GM19324 (cell line): ENCODE measurements around the gene SENP8.

Source experiments
- ATAC-seq: cut with Tn5 transposase; IDR thresholded peaks from one replicate; pipeline ENCODE4 v1.9.1; 2021; ENCODE audit warnings: mild to moderate bottlenecking, moderate library complexity; ENCODE audit not compliant: unreplicated experiment, low FRiP score

The SENP8 gene

DNA sequence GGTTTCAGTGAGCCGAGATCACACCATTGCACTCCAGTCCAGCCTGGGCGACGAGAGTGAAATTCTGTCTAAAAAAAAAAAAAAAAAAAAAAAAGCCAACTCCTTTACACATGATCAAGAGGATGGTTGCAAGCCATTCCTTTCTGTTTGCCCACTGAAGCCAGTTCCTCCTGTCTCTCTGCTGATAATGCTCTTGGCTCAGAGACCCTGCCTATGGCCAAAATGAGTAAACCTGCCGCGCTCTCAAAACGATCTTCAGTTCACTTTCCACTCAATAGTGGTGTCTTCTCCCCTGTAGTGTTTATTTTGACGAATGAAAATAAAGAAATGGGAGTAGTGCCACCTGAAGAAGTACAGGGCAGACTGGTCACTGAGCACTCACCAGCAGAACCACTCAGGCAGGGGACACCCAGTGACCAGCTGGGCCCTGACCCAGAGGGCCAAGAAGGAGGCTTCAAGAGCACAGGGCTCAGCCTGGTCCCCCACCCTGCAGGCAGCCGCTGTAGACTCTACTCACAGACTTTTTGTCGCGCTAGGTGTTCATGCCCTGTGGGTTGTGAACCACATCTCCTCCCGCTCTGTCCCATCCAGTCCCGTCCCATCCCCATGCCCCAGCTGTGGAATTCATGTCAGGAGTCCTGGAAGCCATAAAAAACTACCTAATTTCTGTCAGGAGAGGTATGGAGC lies 55.8 kb downstream of the SENP8 start:
- no peak for ATAC-seq

- no peak for ATAC-seq
These were observed 56.5 kb downstream of the SENP8 start for GRCh38 chr15:72174551-72175165.

- ATAC-seq = no peak
These were observed 57.2 kb downstream of the SENP8 start for GRCh38 chr15:72175186-72176044.

GRCh38 chr15:72176159-72176558 lies 58.0 kb downstream of the SENP8 start:
- ATAC-seq = no peak

- no peak for ATAC-seq
These were observed 58.5 kb downstream of the SENP8 start for GRCh38 chr15:72176743-72177142.

DNA sequence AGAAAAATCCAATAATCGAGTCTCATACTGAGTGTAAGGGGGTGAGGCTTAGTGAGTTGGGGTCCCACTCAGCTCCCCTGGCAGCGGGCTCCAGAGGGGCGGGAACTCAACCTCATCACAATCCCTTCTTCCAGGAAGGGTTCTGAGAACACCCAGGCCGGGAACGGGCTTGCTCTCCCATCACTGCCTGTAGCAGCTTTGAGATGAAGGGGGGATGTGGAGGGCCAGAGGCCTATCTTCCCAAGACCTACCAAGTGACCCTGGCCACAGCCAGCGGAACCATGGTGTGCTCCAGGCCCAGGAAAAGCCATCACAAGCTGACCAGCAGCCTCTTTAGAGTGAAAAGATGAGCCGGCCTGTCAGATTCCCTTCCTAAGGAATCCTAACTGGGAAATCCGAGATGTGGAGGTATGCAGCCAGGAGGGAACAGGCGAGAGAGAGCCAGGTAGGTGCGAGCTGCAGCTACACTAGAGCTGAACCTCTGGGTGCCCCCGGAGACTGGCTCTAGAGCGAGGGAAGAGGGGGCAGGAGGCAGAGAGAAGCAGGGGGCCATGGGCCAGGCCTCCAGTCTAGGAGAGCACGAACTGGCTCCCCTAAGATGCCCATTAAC lies 60.9 kb downstream of the SENP8 start:
- no peak for ATAC-seq

DNA sequence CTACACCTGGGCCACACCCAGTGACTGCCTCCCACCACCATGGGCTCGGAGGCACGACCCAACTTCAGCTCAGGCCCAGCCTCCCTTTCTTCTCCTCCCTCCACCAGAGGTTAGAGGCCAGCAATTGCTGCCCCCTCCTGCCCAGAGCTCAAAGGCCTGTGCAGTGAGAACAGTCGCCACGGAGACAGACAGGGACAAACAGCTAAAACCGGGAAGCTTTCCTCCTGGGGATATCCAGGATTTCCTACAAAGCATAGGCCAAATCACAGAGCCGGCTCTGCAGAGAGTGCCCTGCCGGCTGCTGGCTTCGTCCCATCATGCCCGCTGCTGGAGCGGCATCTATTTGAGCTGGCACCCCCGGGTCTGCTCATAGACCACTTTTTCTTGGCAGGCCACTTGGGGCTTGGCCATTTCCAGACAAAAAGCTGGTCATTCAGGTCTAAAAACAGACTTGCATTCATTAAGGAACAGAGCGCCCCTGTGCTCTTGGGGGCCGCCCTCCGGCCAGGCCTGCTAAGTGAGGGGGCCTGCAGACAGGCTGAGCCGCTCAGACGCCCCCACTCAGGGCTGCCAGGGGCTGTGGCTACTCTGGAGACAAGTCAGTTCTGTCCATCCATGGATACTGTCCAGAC lies 61.9 kb downstream of the SENP8 start:
- ATAC-seq = no peak

GRCh38 chr15:72180761-72181324 lies 62.6 kb downstream of the SENP8 start:
- no peak for ATAC-seq

GRCh38 chr15:72182244-72182643 lies 64.0 kb downstream of the SENP8 start:
- ATAC-seq = no peak

DNA sequence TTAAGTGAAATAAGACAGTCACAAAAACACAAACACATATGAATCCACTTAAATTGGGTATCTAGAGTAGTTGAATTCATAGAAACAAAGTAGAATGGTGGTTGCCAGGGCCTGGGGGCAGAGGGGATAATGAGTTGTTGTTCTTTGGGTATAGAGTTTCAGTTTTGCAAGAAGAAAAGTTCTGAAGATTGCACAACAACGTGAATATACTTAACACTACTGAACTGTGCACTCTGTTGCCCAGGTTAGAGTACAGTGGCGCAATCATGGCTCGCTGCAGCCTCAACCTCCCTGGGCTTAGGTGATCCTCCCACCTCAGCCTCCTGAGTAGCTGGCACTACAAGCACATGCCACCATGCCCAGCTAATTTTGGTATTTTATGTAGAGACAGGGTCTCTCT lies 64.5 kb downstream of the SENP8 start:
- ATAC-seq = no peak

GRCh38 chr15:72183781-72184164 lies 65.6 kb downstream of the SENP8 start:
- ATAC-seq = no peak

GRCh38 chr15:72184165-72184811 lies 66.1 kb downstream of the SENP8 start:
- ATAC-seq = no peak

GRCh38 chr15:72189250-72189902 lies 71.2 kb downstream of the SENP8 start:
- ATAC-seq = no peak

DNA sequence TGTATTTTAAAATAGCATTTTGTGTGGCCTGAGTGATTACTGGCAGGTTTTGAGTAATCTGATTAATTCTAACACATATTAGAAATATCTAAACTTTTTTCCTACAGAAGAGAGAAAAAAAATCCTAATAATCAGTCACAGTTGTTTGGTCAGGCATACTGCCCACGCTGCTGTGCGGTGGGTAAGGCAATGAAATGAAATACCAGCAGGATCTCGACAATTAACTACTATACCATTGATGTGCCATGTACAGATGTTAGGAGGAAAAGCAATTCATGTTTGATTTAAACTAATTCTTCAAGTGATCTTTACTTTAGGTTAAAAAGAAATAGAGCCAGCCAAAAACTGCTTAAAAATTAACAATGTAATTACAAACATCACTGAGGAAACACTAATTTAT lies 74.2 kb downstream of the SENP8 start:
- ATAC-seq = no peak
